HPDE6-E6E7 (cell line): ENCODE results near the gene TMEM17.

Experiments
- DNase-seq: peaks from one replicate; pipeline ENCODE4 v3.0.0; 2011; ENCODE audit warnings: missing footprints; ENCODE audit errors: extremely low spot score

Gene TMEM17

DNA sequence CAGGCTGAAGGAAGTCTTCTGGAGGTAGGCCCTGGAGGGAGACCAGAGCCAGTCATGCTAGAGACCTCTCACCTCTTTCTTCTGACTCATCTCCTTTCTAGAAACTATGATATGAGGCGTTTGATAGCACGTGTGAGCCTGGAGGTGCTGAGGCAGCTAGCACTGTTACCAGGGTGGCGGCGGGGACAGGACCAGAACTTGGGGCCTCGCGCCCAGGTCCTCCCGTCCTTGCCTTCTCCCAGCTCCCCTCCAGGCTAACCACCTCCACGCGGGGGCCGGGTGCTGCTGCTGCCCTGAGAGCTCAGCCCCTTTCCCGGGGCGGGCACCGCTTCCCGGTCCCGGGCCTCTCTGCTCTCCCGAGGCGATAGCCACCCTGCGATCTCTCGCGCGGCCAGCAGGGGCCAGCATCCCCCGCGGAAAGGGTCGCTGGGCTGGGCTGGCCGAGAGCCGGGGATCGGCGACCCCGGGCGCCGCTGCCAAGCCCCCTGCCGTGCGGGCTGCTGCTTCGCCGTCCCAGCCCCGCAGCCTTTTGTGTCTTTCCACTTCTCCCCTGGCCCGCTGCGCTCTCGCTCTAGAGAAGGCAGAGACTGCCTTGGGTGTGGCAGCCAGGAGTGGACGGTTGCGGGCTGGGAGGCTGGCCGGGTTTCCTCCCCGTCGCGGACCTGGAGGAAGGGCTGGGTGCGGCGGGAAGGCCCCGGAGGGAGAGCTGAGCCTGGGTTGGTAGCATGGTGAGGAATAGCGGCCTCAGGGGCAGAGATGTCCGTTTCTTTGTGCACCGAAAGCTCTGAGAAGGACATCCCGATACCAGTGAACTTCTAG, 49.1 kb downstream of the TMEM17 start:
- peak; percentile 76 for DNase-seq

DNA sequence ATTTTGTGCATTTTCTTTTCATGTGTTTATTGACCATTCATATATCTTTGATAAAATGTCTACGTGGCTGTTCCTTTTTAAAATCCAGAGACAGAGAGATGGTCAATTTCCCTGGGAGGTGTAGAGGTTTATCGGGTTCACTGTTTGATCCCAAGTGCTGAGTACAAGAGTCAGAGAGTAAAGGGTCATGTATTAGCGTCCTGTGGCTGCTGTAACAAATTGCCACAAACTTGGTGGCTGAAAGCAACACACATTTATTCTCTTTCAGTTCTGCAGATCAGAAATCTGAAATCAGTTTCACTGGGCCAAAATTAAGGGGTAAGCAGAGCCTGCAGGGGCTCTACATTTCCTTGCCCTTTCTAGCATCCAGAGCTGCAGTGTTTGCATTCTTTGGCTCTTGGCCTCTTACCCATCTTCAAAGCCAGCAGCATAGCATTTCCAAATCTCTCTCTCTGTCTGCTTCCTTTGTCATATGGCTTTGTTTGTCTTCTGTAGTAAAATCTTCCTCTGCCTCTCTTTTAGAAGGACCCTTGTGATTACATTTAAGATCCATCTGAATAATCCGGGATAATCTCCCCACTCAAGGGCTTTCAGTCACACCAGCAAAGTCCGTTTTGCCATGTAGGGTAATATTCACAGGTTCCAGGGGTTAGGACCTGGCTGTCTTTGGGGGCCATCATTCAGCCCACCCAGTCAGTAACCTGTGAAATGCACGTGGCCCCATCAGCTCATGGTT, 49.9 kb downstream of the TMEM17 start:
- DNase-seq, result no peak

GRCh38 chr2:62453955-62454354, 52.0 kb downstream of the TMEM17 start:
- DNase-seq, result no peak

DNA sequence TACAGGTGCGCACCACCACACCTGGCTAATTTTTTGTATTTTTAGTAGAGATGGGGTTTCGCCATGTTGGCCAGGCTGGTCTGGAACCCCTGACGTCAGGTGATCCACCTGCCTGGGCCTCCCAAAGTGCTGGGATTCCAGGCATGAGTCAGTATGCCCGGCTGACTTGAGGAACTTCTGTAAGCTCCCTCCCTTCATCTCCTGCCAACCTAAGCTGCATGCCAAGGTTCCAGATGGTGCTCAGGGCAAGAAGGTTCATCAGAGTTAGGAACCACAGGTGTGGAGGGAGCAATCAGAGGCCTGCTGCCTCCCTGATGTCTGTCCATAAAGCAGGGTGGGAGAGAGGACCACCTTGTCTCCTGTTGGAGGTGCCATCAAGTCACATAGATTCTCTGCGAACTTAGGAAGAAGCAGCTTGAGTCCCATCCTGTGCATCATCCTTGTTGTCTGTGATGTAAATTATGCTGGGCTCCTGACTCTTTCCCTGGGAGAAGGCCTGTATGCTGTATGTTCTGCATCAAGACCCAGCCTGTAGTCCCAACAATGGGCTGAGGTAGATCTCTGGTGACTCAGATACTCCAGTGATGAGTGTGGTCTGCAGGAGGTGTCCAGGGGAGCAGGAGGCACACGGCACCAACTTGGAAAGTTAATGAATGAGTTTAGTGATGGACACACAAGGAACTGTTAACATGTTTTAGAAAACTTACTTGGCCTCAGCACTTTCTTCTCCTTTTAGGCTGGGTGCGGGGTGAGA, 53.1 kb downstream of the TMEM17 start:
- no peak for DNase-seq

- DNase-seq, result no peak
These were observed 55.2 kb downstream of the TMEM17 start for GRCh38 chr2:62450716-62451191.
